Calu3 (cell line): ENCODE data around the gene FAM135A. TPM values are rescaled to one million over a fixed set of nuclear protein-coding genes. Genes with fewer than 3 reads are reported as not detected.
A peak's percentile ranks its signal among the peaks of the same experiment; 100 is the strongest.

Experiments
- Bru-seq: library from RNA; stranded (reverse); fragments of 400-500 nt; gene quantifications from one replicate; lab custom pipeline; 2021; lab: Mats Ljungman, UMichigan
- BruChase-seq, 2 experiments: library from RNA; stranded (reverse); fragments of 400-500 nt; gene quantifications; one replicate each; lab custom pipeline; 2021; lab: Mats Ljungman, UMichigan
- BruUV-seq: library from RNA; stranded (reverse); fragments of 400-500 nt; replicated peaks from 2 replicates; lab custom pipeline; 2021; lab: Mats Ljungman, UMichigan
- CTCF ChIA-PET: fragments of 300-600 bp; sonication (Branson Sonifier 250); formaldehyde crosslinking; loops from one replicate; lab custom pipeline; 2022; ENCODE audit warnings: antibody characterized with exemption; lab: Charles Lee
- DNase-seq: peaks from one replicate; pipeline ENCODE4 v3.0.0; 2022
- H3K27ac Mint-ChIP-seq: one replicate; pipeline ENCODE4 v1.8.0; 2022; ENCODE audit warnings: mixed read lengths; ENCODE audit not compliant: unreplicated experiment
- H3K27me3 Mint-ChIP-seq: one replicate; pipeline ENCODE4 v1.8.0; 2022; ENCODE audit warnings: mixed read lengths; ENCODE audit not compliant: unreplicated experiment
- H3K36me3 Mint-ChIP-seq: one replicate; pipeline ENCODE4 v1.8.0; 2022; ENCODE audit warnings: mild to moderate bottlenecking, moderate library complexity, mixed read lengths; ENCODE audit not compliant: insufficient read depth, unreplicated experiment
- H3K4me1 Mint-ChIP-seq: one replicate; pipeline ENCODE4 v1.8.0; 2022; ENCODE audit warnings: mild to moderate bottlenecking, low read depth, mixed read lengths; ENCODE audit not compliant: unreplicated experiment
- H3K4me3 Mint-ChIP-seq: one replicate; pipeline ENCODE4 v1.8.0; 2022; ENCODE audit warnings: mild to moderate bottlenecking, low read depth, moderate library complexity, mixed read lengths; ENCODE audit not compliant: unreplicated experiment
- H3K9me3 Mint-ChIP-seq: one replicate; pipeline ENCODE4 v1.8.0; 2022; ENCODE audit warnings: low read depth, mixed read lengths; ENCODE audit not compliant: unreplicated experiment
- CTCF ChIP-seq: fragments of 200-600 bp; IDR thresholded peaks from one replicate; pipeline ENCODE4 v1.8.0; 2022; ENCODE audit warnings: antibody characterized with exemption; ENCODE audit not compliant: unreplicated experiment
- intact Hi-C: fragments of 100-400 bp; cut with micrococcal nuclease; formaldehyde crosslinking; loops from one replicate; pipeline ENCODE4 v1.10.0; 2022; ENCODE audit not compliant: unreplicated experiment
- long read RNA-seq: library from polyadenylated mRNA; stranded (forward); transcript quantifications from one replicate; pipeline ENCODE4 v2.0.0, GENCODE V29; 2022
- total RNA-seq: library from RNA; stranded (reverse); gene quantifications from 2 replicates; pipeline ENCODE4 v1.2.3, GENCODE V29; 2022

FAM135A gene
- total RNA-seq (83.2 and 89.2 TPM in 2 replicates), Bru-seq, nascent RNA (percentile 97 among the genes with signal in this experiment), BruChase-seq, experiment 1, labeled RNA remaining after a 6-hour chase (percentile 86 among the genes with signal in this experiment), BruChase-seq, experiment 2, labeled RNA remaining after a 2-hour chase (percentile 92 among the genes with signal in this experiment)
- long read RNA-seq, partial matches to known transcripts = 6 of 29 reads
- long read RNA-seq, other reads (novel, unspliced or antisense) = 20 of 29 reads

DNA sequence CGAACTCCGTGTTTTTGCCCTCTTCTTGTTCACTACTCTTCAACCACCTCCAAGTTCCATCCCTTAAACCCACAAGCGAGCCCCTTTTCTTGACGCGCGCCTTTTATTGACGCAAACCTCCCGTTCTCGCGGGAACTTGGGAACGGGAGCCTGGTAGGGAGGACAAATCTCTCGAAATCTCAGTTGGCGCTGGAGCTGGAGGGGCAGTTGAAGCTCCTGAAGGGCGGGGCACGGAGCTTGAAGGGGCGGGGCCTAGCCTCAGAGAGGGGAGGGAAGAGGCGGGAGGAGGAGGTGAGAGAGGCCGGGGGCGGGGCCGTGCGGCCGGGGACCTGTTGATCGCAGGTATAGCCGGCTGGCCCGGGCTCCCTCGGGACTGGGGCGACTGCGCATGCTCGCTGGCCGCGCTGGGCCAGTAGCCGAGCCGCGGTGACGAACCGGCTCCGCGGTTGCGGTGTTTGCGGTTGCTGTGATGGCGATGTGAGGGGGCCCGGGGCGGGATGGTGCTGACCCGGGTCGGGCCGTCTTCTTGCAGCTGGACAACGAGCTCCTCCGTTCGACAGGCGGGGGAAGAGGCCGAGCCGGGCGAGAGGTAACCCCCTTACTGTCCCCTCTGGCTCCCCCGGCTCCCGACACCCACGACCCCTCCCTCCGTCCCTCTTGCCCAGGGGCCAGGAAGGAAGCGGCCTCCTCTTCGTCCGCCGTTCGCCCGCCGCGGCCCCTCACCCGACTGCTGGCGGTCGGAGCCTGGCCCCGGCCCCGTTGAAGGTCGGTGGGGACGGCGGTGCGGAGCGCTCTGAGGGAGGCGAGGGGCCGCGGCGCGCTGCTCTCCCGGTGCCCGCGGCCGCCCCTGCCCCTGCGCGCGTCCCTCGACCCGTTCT lies at the start of gene FAM135A:
TSS of gene FAM135A (plus strand) at position 395 of the 878 bp plus-strand sequence. CDS start 14,835 bp downstream, outside the sequence.
- Mint-ChIP-seq H3K36me3 (peaks cover 44% of the 10 kb centered on the region), H3K9me3 (no peaks in the 10 kb centered on the region), H3K27ac (peak within 1 kb of the TSS; percentile 91), H3K4me1 (peaks cover 22% of the 10 kb centered on the region), H3K4me3 (peak within 1 kb of the TSS; percentile 90), H3K27me3 (no peaks in the 10 kb centered on the region)
- TF ChIP-seq CTCF = no peak
- intact Hi-C loops = loop anchor here (1.0 to 5.0 kb wide), 2 partner anchors 14 to 101 kb away; no protein-coding TSS in a partner anchor
- CTCF ChIA-PET = interaction anchor here (0.6 to 2.7 kb wide), 13 partner anchors 11 to 963 kb away, joined by 3 to 32 read pairs (median 4); no protein-coding TSS in a partner anchor
- DNase-seq = peak; percentile 100
- BruUV-seq = no TSS peak

DNA sequence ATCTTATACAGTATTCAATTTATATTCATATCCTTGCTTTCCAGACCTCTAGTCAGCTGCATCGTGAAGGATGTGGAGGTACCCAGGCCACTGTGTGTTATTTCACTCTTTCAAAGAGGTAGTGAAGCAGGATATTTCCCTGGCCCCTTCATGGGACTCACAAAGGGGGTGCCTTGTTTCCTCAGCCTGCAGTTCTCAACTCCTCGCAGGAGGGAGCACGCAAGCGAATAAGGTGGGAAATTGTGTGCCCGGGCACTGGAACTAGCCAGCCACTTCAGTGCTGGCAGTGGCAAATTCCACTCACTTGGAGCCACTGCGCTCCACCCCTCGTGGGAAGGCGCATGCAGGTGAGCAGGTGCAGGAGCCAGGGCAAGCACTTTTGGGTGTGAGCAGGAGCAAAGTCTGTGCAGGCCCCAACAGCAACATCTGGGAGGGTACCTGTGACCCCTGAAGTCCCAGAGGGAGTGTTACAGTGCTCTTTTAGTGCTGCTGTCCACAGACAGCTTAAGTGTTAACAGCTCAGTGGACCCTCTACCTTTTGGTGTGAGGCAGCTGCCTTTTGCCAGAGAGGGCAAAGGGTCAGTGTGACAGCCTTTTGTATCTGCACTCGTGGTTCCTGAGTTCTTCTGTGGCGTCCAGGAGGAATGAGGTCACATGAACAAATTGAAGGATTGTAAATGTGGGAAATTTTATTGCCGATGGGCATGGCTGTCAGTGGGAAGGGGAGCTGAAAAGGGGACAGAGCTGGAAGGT lies 49.4 kb upstream of the FAM135A start:
- H3K4me3 Mint-ChIP-seq = no peak overlapping the region
- CTCF ChIA-PET = no interaction called here
- intact Hi-C loops = no loop called here
- H3K36me3 Mint-ChIP-seq = no peaks in the 10 kb centered on the region
- DNase-seq = no peak
- no peaks in the 10 kb centered on the region for H3K9me3 Mint-ChIP-seq
- peaks cover 50% of the 10 kb centered on the region for H3K27me3 Mint-ChIP-seq
- BruUV-seq = no TSS peak
- no peak for TF ChIP-seq CTCF
- no peak overlapping the region for H3K27ac Mint-ChIP-seq
- H3K4me1 Mint-ChIP-seq = no peaks in the 10 kb centered on the region

GRCh38 chr6:70369332-70369950 lies 43.9 kb upstream of the FAM135A start:
- peak; percentile 93 for TF ChIP-seq CTCF
- Mint-ChIP-seq H3K27ac (no peak overlapping the region), H3K9me3 (no peaks in the 10 kb centered on the region), H3K36me3 (no peaks in the 10 kb centered on the region), H3K27me3 (peaks cover 40% of the 10 kb centered on the region), H3K4me1 (peaks cover 14% of the 10 kb centered on the region), H3K4me3 (no peak overlapping the region)
- CTCF ChIA-PET = interaction anchor here (0.6 to 4.8 kb wide), 13 partner anchors 10 to 299 kb away, joined by 3 to 107 read pairs (median 5); partner anchors contain the start of genes FAM135A and SDHAF4
- no TSS peak for BruUV-seq
- DNase-seq = peak; percentile 86
- intact Hi-C loops = loop anchor here (1.0 kb wide), 2 partner anchors 59 to 148 kb away; no protein-coding TSS in a partner anchor
